ENCODE results near the gene BCOR. TPM values are rescaled to one million over a fixed set of nuclear protein-coding genes. Genes with fewer than 3 reads are reported as not detected.

Gene BCOR
- total RNA-seq, 1 donor from 2014 or later, result 14.6 TPM

DNA sequence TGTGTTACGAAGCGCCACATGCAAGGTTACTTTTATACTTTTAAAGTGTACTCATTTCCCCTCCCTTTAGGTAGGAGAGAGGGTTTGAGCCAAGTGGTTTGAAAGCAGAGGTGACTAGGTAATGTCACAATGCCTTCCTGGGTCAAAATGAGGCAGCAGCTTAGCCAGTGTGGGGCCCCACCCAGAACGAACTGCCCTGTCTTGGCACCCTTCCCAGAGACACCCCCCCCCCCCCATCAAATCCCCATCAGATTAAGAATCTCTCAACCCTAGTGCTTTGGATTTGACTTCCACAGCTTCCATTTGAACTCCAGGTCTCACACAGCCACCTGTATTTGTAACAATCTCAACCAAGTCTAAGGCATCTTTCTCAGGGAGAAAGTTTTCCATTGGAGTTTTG, 31.1 kb downstream of the BCOR start:
- DNase-seq (ENCODE audit: low read depth), result no peak

DNA sequence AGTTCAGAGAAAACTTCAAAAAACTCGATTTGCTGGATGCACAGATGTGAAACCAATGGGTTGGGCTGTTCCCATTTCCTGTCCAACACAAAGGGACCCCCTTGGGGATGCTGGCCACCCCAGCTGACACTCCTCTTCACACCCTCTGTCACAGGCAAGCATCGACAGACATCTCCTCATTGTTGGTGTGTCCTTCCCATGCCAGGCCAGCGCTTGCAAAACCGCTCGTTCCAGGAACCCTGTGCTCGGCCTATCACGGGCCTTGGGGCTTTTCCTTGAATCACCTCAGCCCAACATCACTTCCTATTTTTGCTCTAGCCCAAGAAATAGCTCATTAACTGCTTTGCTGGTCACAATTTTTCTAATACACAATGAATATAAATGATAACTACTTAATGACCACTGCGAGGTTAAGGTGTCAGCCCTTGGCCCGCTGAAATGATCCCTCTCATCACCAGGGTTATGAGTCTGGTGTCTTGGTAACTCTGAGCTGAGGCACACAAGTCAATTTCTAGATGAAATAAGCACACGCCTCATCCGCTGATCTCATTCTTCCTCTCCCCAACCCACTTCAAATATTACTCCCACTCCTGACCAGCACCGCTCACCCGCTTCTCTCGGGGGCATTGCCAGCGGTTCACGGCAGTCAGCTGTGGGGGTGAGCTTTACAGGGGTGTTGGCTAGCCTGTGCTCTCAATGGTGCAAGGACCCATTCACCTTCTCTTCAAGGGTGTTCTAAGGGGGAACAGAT, 32.3 kb downstream of the BCOR start:
- no peak for DNase-seq (ENCODE audit: low read depth)

DNA sequence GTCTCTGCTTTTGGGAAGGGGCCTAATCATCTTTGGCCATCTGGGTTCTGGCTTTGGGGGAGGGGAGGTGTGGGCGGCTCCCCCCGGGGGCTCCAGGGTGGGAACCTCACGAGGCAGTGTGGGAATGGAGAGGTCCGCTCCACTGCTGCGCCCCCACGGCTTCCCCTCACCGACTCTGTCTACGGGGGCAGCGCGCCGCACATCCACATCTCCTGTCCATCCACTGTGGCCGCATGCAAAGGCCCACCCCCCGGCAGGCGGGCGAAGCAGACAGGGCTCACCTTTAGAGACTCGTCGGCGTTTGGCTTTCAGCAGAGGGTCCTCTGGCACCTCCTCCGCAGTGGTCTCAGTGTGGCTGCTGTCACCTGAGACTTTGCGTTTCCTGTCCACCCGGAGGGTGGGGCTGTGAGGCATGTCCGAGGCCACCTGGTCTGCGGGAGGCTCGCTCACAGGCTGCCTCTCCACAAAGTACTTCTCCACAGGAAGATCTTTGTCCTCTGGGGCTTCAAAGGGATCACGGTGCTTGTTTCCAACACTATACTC, 33.6 kb downstream of the BCOR start:
- DNase-seq (ENCODE audit: low read depth), result no peak

DNA sequence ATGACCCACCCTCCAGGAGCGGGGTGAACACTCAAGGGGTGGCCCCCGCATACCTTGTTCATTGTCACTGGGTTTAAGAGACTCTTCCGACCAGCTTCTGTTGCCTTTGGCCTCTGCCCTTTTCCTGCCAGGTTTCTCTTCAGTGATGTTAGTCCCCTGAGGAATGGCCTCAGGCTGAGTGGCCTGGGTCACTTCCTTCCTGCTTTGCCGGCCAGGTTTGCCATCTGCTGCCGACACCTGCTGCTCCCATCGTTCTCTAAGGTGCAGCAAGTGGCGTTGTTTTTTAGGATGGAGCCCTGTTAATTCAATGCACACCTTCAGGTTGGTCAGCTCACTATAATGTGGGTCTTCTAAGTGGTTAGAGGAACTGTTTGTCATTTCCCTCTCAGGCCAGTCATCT, 34.2 kb downstream of the BCOR start:
- DNase-seq (ENCODE audit: low read depth), result no peak

DNA sequence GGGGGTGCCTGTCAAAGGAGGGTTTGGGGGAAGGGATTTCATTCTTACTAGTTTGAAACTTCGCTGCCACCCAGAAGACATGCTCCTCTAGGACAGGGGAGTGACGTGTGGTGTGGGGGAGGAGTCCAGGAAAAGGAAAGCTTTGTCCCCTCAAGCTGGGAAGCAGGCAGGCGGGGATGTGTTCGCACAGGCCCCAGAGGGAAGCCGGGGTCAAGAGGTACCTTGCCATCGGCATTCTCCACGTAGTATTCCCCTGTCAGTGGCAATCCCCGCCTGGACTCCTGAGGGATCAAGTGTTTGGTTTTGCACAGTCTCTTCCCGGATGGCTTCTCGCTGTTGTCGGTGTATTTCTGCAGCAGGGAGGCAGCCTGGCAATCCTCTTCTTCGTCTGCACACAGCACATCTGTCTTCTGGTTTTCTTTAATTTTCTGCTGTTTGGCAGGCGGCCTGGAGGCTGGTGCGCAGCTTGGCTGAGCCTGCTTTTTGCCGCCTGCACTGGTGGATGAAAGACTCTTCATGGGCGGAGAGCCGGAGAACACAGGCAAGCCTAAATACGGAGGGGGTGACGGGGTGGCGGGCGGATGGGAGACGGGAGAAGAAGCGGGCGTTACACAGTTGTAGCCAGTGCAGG, 35.1 kb downstream of the BCOR start:
- no peak for DNase-seq (ENCODE audit: low read depth)

DNA sequence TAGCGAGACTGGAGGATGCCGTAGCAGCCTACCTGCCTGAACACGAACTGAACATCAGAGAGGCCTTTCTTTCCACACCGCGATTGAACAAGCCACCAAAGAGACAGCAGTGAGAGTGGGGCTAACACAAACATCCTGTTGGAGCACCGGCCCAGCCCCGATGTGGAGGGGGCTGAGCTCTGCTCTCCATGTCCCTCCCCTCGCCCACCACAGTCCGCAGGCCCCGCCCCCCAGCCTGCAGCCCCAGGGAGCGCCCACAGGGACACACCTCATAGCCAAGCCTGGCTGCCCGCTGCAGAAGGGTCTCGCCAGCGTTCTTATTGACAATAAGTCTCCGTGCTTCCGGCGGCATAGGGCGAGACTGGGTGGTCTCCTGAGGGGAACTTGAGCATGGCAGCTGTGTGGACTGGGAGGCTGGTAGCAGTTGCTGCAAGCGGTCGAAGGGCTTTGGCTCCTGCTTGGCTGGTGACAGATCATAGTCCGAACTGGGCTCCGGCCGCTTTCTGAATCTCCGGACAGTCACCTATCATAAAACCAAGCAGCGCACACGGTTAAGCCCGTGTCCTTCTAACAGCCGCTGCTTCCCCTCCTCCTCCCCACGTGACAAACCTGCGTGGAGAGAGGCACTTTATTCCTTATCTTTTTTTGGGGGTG, 35.8 kb downstream of the BCOR start:
- no peak for DNase-seq (ENCODE audit: low read depth)

DNA sequence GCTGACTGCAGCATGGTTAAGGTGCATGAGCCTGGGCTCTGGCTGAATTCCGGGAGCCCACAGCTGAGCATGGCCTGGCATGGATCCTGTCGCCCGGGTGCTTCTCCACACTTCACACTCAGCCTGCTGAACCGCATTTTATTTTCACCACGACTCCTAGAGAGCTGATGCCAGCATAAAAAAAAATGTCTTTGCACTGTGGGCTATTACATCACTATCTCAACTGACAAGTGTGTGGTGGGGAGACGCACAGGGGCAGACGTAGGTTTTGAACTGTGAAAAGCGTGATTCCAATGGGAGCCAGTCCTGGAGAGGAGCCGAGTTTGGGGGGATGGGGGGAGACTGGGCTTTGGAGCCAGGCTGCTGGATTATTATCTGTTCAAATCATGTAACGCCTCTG, 36.8 kb downstream of the BCOR start:
- no peak for DNase-seq (ENCODE audit: low read depth)

DNA sequence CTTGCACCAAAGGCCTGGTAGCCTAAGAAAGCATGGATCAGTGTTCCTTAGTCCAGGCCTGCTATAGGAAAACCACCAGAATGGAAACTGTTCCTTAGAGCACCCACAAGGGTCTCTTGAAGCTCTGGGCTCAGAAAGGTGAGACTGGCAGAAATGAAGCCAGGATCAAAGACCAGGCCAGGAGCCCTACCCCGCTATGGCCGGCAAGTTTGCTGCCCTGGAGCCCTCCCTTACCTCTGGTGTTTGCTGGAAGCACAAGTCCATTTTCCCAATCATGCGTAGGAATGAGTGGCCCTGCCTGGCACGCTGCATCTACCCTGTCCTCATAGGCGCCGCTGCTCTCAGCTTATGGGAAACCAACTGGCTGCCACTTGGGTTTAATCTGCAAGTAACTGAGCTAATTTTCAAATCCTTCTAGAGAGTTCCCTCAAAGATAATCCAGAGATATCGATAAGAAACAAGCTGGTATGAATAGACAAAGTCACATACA, 37.4 kb downstream of the BCOR start:
- no peak for DNase-seq (ENCODE audit: low read depth)

DNA sequence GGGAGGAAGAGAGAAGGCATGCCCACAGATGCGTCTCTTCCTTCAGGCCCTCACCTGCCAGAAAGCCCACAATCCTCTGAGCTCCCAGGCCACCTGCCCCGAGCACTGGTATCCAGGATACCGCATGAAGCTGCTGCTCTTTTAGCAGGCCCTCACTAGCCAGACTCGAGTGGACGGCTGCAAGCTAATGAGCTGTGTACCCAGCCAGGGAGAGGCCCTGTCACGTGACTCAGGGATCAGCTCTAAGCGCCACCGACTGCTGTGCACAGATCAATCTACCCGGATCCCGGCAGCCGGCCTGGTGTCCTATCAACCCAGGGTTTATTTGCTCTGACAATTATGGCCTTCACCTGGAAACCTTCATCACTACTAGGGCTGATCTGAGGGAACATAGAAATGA, 39.0 kb downstream of the BCOR start:
- no peak for DNase-seq (ENCODE audit: low read depth)

DNA sequence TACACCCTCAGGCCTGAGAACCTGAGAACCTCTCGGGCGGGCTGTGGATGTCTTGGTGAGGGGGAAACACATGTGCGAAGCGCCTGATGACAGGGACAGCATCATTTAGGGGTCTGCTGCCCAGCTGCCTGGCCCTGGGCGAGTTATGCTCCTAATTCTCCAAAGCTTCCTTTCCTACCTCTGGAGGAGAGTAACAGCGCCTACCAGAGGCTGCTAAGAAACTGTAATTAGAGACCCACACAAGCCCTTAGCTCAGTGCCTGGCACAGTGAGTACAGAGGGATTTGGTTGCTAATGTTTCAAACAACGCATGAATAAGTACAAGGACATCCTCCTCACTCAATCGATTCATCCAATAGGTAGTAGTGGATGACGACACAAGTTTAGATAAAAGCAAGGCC, 40.4 kb downstream of the BCOR start:
- DNase-seq (ENCODE audit: low read depth), result no peak

DNA sequence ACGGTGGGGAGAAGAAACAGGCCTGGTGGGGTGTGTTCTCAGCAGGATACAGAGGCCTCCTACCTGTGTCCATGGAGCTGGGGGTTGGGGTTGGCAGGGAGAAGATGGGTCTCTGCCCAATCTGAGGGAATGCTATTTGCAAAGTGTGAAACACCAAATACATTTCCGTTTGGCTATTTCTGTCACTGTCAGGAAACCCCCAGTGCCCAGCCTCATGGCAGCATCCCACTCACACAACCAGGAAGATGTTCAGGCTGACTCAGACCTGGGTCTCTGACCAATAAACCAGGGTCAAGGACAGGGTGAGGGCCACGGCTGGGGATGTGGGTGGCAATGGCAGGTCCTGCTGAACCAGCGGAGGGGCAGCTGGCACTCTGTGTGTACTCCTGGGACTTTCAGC, 41.3 kb downstream of the BCOR start:
- peak; percentile 18 for DNase-seq (ENCODE audit: low read depth)

DNA sequence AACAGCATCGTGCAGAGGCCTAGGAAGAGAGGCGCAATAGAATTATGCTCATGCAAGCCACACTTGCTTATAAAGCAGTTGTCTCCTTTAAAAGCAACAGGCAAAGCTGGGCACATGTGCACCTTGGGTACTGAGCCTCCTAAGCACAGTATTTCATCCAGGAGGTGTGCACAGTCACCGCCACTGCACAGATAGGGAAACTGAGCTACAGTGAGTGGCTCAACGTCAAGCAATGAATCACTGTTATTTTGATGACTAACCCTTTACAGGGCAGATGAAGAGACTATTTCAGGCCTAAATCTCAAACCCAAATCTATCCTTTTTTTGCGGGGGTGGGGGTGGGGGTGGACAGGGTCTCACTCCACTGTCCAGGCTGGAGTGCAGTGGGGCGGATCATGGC, 42.3 kb downstream of the BCOR start:
- DNase-seq (ENCODE audit: low read depth), result no peak

DNA sequence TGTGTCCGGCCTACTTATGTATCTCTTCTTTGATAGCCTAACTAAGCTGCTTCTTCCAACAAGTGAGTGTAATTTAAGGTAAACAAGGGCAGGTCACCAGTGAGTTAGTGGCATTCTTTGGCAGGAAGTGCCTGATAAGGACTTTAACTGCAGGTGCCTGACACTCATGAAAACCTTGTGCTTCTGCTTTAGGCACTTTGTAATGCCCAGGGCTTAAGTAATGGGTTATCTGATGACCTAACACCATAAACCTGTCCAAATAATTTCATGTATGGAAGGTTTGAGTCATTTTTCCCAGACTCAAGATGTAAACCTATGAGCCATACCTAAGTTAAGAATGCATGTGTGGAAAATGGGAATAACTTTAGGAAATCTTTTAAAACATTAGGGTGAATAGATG, 43.0 kb downstream of the BCOR start:
- DNase-seq (ENCODE audit: low read depth), result no peak

DNA sequence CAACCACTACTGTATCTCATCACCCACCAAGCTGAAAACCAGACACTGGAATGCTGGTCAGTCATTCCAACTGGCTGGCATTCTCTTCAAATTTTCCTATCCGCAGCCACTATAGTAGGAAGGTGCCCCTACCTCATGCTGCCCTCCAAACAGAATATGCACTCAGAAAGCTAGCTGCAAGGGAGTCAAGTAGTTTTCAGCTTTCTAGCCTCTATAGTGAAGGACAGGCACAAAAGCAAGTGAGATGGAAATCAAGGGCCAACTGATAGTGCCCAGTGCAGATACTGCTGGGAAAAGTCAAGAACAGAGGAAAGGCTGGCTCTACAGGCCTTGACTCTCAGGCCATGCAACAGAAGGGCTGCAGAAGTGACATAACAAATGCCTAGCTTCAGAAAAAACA, 47.2 kb downstream of the BCOR start:
- no peak for DNase-seq (ENCODE audit: low read depth)

DNA sequence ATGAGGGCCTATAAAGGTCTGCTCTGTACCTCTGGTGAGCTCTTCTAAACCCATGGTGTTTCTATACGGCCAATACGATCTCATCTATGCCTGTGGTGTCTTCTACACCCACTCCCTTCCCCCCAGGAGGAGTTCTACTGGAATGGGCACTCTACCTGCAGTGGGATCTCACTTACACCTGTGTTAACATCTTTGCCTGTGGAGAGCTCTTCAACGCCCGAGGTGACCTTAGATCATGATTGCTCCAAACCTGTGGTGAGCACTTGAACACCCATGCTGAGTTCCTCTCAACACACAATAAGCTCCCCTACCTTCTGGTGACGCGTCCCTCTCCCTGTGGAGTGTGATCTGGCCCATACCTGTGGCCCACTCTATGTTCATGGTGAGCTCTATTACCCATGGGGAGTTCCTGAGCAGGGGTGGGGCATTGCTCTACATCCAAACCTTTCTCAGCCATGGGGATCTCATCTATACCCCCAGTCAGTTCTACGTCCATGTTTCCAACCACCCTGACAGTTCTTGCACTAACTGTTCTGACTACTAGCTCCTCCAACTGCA, 48.6 kb downstream of the BCOR start:
- no peak for DNase-seq (ENCODE audit: low read depth)

DNA sequence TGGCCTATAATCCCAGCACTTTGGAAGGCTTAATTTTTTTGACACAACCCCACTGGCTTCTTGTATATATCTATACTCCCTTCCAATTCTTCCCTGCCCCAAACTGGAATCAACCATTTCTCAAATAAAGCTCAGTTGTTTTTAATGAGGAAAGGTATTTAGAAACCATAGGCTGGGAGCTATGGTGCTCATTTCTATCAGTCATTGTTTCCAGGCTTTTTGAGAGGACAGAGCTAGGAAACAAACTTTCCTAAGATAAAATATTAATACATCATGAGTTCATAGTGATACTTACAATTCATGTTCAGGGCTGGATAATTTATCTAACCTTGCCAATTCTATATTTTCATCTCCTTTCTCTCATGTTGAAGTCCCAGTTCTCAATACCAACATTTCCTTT, 50.3 kb downstream of the BCOR start:
- no peak for DNase-seq (ENCODE audit: low read depth)

DNA sequence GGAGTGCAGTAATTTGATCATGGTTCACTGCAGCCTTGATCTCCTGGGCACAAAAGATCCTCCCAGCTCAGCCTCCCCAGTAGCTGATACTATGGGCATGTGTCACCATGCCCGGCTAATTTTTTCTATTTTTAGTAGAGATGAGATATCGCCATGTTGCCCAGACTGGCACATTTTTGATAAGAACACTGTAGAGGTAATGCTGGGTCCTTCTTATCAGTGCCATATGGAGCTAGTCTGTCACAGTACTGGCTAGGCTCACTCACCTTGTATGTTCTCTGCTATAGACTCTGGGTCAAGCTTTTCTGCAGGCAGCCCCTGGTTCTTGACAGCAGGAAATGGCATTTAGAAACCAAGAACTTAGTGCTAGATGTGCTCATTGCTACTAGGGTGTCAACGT, 53.9 kb downstream of the BCOR start:
- no peak for DNase-seq (ENCODE audit: low read depth)

DNA sequence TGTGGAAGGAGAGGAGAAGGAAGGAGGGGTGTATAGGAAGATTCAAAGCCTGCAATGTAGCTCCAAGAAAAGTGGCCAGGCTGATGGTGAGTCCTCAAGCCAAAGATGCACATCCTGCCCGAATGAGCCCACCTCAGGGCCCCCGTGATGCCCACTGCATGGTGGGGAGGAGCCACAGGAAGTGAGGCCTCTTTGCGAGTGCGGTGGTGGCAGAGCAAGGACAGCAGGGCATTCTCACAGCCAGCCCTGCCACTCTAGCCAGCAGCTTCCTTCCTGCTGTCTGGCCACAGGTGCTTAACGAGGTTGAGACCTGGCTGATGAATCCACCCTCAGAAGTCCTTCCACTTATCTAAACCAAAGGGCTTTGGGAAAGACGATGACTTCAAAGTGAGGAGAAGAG, 55.8 kb downstream of the BCOR start:
- DNase-seq (ENCODE audit: low read depth), result no peak

DNA sequence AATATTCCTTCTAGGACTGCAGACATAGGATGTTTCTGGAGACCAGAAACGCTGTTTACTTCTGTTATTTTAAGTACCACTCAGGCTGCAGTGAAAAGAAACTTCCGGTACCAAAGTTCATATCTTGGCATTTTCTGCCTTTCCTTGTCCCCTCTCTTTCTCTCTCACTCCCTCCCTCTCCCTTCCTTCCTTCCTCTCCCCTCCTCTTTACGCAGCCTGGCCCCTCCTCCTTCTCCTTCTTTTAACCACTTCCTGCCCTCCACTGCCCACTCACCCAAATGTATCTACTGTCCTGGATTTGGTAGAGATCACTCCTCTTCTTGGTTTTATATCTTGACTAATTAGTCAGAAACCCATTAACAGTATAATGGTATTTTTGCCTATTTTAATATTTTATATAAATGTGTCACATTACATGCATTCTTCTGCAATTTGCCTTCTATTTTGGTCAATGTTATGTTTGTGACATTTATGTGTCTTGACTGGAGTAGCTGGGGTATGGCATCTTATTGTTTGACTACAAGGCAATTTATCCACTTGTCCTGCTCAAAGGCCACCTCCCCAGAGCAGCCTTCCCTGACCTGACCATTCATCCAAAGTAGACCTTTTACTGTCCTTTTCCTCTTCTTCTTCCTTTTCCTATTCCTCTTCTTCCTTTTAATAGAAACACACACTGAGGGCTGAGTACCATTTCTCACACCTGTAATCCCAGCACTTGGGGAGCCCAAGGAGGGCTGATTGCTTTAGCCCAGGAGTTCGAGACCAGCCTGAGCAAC, 56.9 kb downstream of the BCOR start:
- DNase-seq (ENCODE audit: low read depth), result no peak

DNA sequence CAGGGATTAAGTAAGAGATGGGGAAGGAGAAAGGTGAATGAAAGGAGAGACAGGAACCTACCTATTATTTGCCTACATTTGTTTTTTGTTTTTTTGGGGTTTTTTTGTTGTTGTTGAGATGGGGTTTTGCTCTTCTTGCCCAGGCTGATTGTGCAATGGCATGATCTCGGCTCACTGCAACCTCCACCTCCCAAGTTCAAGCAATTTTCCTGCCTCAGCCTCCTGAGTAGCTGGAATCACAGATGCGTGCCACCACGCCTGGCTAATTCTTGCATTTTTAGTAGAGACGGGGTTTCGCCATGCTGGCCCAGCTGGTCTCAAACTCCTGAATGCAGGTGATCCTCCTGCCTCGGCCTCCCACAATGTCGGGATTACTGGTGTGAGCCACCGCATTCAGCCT, 57.9 kb downstream of the BCOR start:
- DNase-seq (ENCODE audit: low read depth), result no peak

DNA sequence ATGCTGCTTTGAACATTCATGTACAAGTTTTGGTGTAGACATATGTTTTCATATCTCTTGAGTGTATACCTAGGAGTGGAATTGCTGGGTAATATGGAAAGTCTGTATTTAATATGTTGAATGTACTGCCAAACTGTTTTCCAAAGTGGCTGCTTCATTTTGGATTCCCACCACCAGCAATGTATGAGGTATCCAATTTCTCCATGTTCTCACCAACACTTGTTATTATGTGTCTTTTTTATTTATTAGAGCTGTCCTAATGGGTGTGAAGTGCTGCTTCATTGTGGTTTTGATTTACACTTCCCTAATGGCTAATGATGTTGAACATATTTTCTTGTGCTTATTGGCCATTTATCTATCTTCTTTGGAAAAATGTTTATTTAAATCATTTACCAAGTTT, 60.4 kb downstream of the BCOR start:
- no peak for DNase-seq (ENCODE audit: low read depth)
